ENCODE measurements around the gene CECR2.

- TF ChIP-seq POLR2A (IDR thresholded peaks at IDR 0.05) = no peak
- no peak for TF ChIP-seq CTCF (IDR thresholded peaks at IDR 0.05 in 4 of 5, conservative IDR thresholded peaks at IDR 0.05 in 1 of 5)
These were observed 68.8 kb downstream of the CECR2 start for GRCh38 chr22:17438026-17438425.

Measured in gastrocnemius medialis (tissue), 4 donors.